NB4 (cell line): Measurements from ENCODE around the gene MTFP1.
A peak's percentile ranks its signal among the peaks of the same experiment; 100 is the strongest.

Source experiments
- DNase-seq: peaks from one replicate; pipeline ENCODE4 v3.0.0; 2010; ENCODE audit warnings: low read depth
- H3K4me3 ChIP-seq: one replicate; pipeline ENCODE4 v1.5.1; 2011; ENCODE audit warnings: mild to moderate bottlenecking, low read depth, low read length, moderate library complexity
- CTCF ChIP-seq: IDR thresholded peaks from one replicate; pipeline ENCODE4 v1.5.1; 2012; ENCODE audit warnings: low read depth, low read length
- MAX ChIP-seq: IDR thresholded peaks from 2 replicates; pipeline ENCODE4 v1.6.1; 2011; ENCODE audit warnings: low read depth, low read length
- MYC ChIP-seq: IDR thresholded peaks from 2 replicates; pipeline ENCODE4 v1.6.1; 2011; ENCODE audit warnings: low read depth, low read length
- POLR2A ChIP-seq: IDR thresholded peaks from 2 replicates; pipeline ENCODE4 v1.6.1; 2011; ENCODE audit warnings: mild to moderate bottlenecking; ENCODE audit not compliant: insufficient read length; ENCODE audit errors: extremely low read depth

Gene MTFP1

GRCh38 chr22:30408388-30409102 lies 17.0 kb upstream of the MTFP1 start:
- no peak overlapping the region for H3K4me3 ChIP-seq
- peak; percentile 72 for DNase-seq
- TF ChIP-seq POLR2A (no peak), CTCF (no peak), MYC (no peak), MAX (no peak)

- no peak for DNase-seq
- H3K4me3 ChIP-seq, result no peak overlapping the region
- TF ChIP-seq POLR2A, result no peak
- TF ChIP-seq MAX, result no peak
- no peak for TF ChIP-seq CTCF
- no peak for TF ChIP-seq MYC
These were observed 13.8 kb upstream of the MTFP1 start for GRCh38 chr22:30411780-30412179.

GRCh38 chr22:30413001-30413400 lies 12.6 kb upstream of the MTFP1 start:
- no peak overlapping the region for H3K4me3 ChIP-seq
- no peak for DNase-seq
- no peak for TF ChIP-seq MYC
- no peak for TF ChIP-seq POLR2A
- TF ChIP-seq MAX, result no peak
- no peak for TF ChIP-seq CTCF

- H3K4me3 ChIP-seq, result no peak overlapping the region
- DNase-seq, result no peak
- TF ChIP-seq MYC (no peak), MAX (no peak), CTCF (no peak)
These were observed 11.6 kb upstream of the MTFP1 start for GRCh38 chr22:30413745-30414524.

- DNase-seq, result no peak
- no peak overlapping the region for H3K4me3 ChIP-seq
- TF ChIP-seq MYC (no peak), CTCF (no peak), POLR2A (no peak), MAX (no peak)
These were observed 11.0 kb upstream of the MTFP1 start for GRCh38 chr22:30414525-30415047.
